ENCODE measurements around the gene SESN3. TPM values are rescaled to one million over a fixed set of nuclear protein-coding genes. Genes with fewer than 3 reads are reported as not detected.

Gene SESN3
- total RNA-seq, 1 experiment from 2014 or later = 34.9 TPM

GRCh38 chr11:95222817-95223216 is 8.2 kb downstream of the SESN3 start:
- CTCF ChIA-PET = interaction anchor here (0.5 to 1.6 kb wide), 2 partner anchors 62 to 71 kb away, joined by 3 to 4 read pairs; no protein-coding TSS in a partner anchor
- POLR2A ChIA-PET = interaction anchor here (1.2 kb wide), 1 partner anchor 8 kb away, joined by 3 read pairs; the partner anchor contains the start of gene SESN3
- DNase-seq (ENCODE audit: low spot score) (no peak), ATAC-seq (no peak)
- Mint-ChIP-seq H3K36me3 (peaks cover 3% of the 10 kb centered on the region; the same call in 1 of the 2 replicates), H3K4me3 (no peak overlapping the region), H3K27ac (no peak overlapping the region), H3K27me3 (ENCODE audit: low read depth) (no peaks in the 10 kb centered on the region), H3K9me3 (no peaks in the 10 kb centered on the region), H3K4me1 (peaks cover 21% of the 10 kb centered on the region)
- TF ChIP-seq NR2C2 (CRISPR knock-in tag; IDR thresholded peaks at IDR 0.05) = no peak
- TF ChIP-seq, protein P1, sequence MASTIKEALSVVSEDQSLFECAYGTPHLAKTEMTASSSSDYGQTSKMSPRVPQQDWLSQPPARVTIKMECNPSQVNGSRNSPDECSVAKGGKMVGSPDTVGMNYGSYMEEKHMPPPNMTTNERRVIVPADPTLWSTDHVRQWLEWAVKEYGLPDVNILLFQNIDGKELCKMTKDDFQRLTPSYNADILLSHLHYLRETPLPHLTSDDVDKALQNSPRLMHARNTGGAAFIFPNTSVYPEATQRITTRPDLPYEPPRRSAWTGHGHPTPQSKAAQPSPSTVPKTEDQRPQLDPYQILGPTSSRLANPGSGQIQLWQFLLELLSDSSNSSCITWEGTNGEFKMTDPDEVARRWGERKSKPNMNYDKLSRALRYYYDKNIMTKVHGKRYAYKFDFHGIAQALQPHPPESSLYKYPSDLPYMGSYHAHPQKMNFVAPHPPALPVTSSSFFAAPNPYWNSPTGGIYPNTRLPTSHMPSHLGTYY (CRISPR knock-in tag; IDR thresholded peaks at IDR 0.05) = no peak
- TF ChIP-seq ZNF232 (CRISPR knock-in tag; IDR thresholded peaks at IDR 0.05) = no peak
- no peak for TF ChIP-seq ZNF423 (CRISPR knock-in tag; IDR thresholded peaks at IDR 0.05)
- no peak for TF ChIP-seq ZMAT4 (CRISPR knock-in tag; IDR thresholded peaks at IDR 0.05)
- TF ChIP-seq, protein P2, sequence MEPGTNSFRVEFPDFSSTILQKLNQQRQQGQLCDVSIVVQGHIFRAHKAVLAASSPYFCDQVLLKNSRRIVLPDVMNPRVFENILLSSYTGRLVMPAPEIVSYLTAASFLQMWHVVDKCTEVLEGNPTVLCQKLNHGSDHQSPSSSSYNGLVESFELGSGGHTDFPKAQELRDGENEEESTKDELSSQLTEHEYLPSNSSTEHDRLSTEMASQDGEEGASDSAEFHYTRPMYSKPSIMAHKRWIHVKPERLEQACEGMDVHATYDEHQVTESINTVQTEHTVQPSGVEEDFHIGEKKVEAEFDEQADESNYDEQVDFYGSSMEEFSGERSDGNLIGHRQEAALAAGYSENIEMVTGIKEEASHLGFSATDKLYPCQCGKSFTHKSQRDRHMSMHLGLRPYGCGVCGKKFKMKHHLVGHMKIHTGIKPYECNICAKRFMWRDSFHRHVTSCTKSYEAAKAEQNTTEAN (CRISPR knock-in tag; IDR thresholded peaks at IDR 0.05) = no peak

- no peak overlapping the region for H3K4me3 Mint-ChIP-seq
- ChIA-PET POLR2A (no interaction called here), CTCF (no interaction called here)
- no peak overlapping the region for H3K27ac Mint-ChIP-seq
- H3K9me3 Mint-ChIP-seq = no peaks in the 10 kb centered on the region
- no peaks in the 10 kb centered on the region for H3K27me3 Mint-ChIP-seq (ENCODE audit: low read depth)
- H3K4me1 Mint-ChIP-seq = peaks cover 8% of the 10 kb centered on the region
- ATAC-seq (no peak), DNase-seq (ENCODE audit: low spot score) (no peak)
- TF ChIP-seq FOXJ3 (CRISPR knock-in tag; IDR thresholded peaks at IDR 0.05; ENCODE audit: borderline replicate concordance) (no peak), ZNF121 (CRISPR knock-in tag; IDR thresholded peaks at IDR 0.05) (no peak), ZNF263 (CRISPR knock-in tag; IDR thresholded peaks at IDR 0.05; ENCODE audit: low read depth) (no peak), ZNF512 (CRISPR knock-in tag; IDR thresholded peaks at IDR 0.05; ENCODE audit: borderline replicate concordance) (no peak), ZNF219 (CRISPR knock-in tag; IDR thresholded peaks at IDR 0.05; ENCODE audit: borderline replicate concordance) (no peak), SP1 (CRISPR knock-in tag; conservative IDR thresholded peaks at IDR 0.05) (no peak), SMAD3 (CRISPR knock-in tag; IDR thresholded peaks at IDR 0.05; ENCODE audit: borderline replicate concordance) (no peak), NFYB (CRISPR knock-in tag; conservative IDR thresholded peaks at IDR 0.05; ENCODE audit: low read depth) (no peak), TP53 (CRISPR knock-in tag; IDR thresholded peaks at IDR 0.05) (no peak)
- TF ChIP-seq, protein P3, sequence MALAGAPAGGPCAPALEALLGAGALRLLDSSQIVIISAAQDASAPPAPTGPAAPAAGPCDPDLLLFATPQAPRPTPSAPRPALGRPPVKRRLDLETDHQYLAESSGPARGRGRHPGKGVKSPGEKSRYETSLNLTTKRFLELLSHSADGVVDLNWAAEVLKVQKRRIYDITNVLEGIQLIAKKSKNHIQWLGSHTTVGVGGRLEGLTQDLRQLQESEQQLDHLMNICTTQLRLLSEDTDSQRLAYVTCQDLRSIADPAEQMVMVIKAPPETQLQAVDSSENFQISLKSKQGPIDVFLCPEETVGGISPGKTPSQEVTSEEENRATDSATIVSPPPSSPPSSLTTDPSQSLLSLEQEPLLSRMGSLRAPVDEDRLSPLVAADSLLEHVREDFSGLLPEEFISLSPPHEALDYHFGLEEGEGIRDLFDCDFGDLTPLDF (CRISPR knock-in tag; IDR thresholded peaks at IDR 0.05) = no peak
- H3K36me3 Mint-ChIP-seq = peaks cover 4% of the 10 kb centered on the region; the same call in 1 of the 2 replicates
These were observed 11.4 kb downstream of the SESN3 start for GRCh38 chr11:95219599-95219998.

- H3K36me3 Mint-ChIP-seq = peaks cover 4% of the 10 kb centered on the region; the same call in 1 of the 2 replicates
- peaks cover 4% of the 10 kb centered on the region for H3K4me1 Mint-ChIP-seq
- H3K9me3 Mint-ChIP-seq = no peaks in the 10 kb centered on the region
- no peaks in the 10 kb centered on the region for H3K27me3 Mint-ChIP-seq (ENCODE audit: low read depth)
- H3K27ac Mint-ChIP-seq = no peak overlapping the region
- ChIA-PET POLR2A (interaction anchor here (0.6 to 0.7 kb wide), 2 partner anchors 86 to 873 kb away, joined by 4 to 11 read pairs; no protein-coding TSS in a partner anchor), CTCF (no interaction called here)
- no peak overlapping the region for H3K4me3 Mint-ChIP-seq
- ATAC-seq (no peak), DNase-seq (ENCODE audit: low spot score) (no peak)
- no peak for TF ChIP-seq TEAD4 (CRISPR knock-in tag; IDR thresholded peaks at IDR 0.05)
- no peak for TF ChIP-seq CREM (CRISPR knock-in tag; IDR thresholded peaks at IDR 0.05)
These were observed 12.9 kb downstream of the SESN3 start for GRCh38 chr11:95218149-95218548.

Data from WTC11 (cell line).